ENCODE results near the gene CRACR2B.
A peak's percentile ranks its signal among the peaks of the same experiment; 100 is the strongest.

Gene CRACR2B

DNA sequence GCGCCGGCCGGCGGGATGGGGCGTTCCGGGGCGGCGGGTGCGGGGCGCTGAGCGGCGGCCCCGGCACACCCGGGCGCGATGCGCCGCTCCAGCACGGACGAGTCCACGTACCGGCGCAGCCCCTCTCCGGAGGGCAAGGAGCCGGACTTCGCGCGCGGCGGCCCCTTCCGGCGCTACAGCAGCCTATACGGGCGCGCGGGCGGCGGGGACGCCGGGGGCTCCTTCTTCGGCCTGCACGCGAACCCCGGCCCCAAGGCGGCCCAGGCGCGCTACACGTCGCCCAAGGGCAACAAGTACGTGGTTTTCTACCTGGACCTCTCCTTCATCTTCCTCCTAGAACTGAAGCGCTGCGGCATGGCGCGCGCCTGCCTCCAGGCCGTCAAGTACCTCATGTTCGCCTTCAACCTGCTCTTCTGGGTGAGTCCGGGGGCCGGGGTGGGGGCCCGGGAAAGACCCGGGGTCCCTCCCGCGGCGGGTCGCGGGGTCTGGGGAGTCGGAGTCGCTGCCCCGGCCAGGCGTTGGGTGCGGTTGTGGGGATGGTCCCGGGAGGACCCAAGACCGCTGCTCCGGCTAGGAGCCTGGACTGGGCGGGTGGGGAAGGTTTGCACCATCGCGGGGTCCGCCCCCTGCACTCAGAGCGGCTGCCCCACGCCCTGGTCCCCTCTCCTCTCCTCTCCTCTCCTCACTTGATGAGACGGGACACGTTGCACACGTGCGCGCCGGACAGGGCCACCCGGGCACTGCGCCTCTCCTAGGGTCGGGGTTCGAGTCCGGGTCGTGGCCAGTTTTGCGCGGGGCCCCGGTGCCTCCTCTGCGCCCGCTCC is 22.4 kb downstream of the CRACR2B start:
- peak overlapping the region; percentile 26; the same call in 1 of the 2 replicates for H3K4me3 ChIP-seq (ENCODE audit: low read length)
- no peak for DNase-seq (ENCODE audit: low read depth)
- TF ChIP-seq, protein P1, sequence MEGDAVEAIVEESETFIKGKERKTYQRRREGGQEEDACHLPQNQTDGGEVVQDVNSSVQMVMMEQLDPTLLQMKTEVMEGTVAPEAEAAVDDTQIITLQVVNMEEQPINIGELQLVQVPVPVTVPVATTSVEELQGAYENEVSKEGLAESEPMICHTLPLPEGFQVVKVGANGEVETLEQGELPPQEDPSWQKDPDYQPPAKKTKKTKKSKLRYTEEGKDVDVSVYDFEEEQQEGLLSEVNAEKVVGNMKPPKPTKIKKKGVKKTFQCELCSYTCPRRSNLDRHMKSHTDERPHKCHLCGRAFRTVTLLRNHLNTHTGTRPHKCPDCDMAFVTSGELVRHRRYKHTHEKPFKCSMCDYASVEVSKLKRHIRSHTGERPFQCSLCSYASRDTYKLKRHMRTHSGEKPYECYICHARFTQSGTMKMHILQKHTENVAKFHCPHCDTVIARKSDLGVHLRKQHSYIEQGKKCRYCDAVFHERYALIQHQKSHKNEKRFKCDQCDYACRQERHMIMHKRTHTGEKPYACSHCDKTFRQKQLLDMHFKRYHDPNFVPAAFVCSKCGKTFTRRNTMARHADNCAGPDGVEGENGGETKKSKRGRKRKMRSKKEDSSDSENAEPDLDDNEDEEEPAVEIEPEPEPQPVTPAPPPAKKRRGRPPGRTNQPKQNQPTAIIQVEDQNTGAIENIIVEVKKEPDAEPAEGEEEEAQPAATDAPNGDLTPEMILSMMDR (conservative IDR thresholded peaks at IDR 0.05; ENCODE audit: low read length), result no peak

DNA sequence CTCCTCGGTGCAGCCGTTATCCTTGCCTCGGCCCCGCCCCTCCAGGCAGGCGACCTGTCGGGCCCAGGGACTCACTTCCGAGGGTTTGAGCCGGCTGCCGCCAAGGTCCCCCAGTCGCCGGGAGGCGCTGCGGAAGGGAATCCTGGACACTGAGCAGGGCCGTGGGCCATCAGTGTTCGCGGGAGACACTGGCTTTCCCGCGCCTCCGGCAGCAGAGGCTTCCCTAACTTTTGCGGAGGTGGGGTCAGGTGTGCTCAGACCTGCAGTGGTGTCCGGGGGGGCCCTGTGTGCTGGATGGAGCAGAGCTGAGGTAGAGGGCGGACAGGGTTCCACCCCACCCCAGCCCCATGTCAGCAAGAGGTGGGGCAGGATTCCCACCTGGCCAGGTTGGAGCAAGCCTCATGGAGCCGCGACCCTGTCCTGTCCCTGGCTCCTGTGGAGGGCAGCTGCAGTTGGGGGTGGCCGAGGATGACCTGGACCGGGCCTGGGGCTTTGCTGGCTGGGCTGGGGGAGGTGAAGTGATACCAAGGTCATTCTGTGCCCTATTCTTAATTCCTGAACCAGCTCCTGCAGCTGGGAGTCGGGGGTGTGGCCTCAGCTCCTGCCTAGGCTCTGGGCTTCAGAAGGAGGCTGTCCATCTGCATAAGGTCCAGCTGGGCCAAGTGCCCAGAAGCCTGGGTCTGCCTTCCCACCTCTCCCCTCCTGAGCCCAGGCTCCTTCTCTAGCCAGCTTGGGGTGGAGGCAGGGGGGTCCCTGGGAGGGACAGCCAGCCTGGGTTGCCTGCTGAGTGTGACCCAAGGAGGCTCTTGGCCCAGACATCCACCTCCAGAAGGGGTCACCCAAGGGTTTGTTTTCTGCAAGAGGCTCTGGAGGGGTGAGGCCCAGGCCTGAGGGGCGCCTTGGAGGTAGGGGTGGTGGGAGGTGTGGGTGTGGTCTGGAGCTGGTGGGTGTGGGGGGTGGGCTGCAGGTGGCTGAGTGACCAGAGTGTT is 23.4 kb downstream of the CRACR2B start:
- DNase-seq (ENCODE audit: low read depth), result no peak
- TF ChIP-seq, protein P1 (conservative IDR thresholded peaks at IDR 0.05; ENCODE audit: low read length), result no peak
- H3K4me3 ChIP-seq (ENCODE audit: low read length), result no peak overlapping the region

DNA sequence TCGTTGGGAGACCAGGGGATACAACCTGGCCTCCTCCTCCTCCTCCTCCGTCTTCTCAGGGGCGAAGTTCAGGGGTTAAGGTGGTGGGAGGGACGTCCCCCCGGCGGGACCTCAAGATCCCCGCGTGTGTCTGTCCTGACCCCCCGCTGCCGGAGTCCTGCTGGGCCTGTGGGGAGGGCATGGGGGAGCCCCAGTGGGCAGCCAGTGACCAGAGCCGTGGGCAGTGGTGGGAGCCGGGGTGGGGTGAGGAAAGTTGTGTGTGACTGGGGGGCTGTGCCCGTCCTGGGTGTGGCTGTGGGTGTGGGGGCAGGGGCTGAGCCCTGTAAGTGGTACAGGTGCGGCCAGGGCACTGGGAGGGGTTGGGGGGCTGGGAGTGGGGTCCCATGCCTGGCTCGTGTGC is 25.0 kb downstream of the CRACR2B start:
- no peak overlapping the region for H3K4me3 ChIP-seq (ENCODE audit: low read length)
- TF ChIP-seq, protein P1 (conservative IDR thresholded peaks at IDR 0.05; ENCODE audit: low read length), result no peak
- no peak for DNase-seq (ENCODE audit: low read depth)

DNA sequence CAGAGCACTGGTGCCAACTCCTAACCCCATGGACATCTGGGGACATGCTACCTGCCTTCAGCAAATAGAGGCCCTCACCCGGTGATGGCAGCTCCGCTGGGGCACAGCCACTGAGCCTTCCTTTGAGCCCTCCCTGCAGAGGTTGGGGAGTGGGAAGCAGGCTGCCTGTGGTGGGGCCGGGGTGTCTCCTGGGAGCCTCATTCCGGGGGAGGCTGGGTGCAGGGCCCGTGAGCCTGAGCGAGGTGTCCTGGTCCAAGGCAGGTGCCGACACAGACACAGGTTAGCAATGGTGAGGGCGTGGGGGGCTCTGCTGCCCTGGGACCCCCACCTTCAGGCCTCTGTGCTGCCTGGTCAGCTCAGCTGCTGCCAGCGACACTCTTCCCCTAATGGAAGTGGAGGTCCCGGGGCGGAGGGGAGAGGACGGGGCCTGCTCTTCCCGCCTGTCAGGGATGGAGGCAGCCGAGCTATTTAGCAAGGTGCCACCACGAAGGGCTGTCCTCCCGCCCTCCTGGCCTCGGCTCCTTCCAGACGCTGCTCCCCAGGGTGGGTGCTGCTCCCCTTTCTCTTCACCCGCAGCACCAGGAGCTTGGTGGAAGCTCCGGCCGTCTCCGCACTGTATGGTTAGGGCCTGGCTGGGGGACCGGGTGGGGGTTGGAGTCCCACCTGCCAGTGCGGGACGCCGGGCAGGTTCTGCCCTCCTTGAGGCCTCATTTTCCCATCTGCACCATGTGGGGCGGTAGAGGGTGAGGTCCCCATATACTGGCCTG is 26.1 kb downstream of the CRACR2B start:
- DNase-seq (ENCODE audit: low read depth), result no peak
- TF ChIP-seq, protein P1 (conservative IDR thresholded peaks at IDR 0.05; ENCODE audit: low read length), result no peak
- no peak overlapping the region for H3K4me3 ChIP-seq (ENCODE audit: low read length)

DNA sequence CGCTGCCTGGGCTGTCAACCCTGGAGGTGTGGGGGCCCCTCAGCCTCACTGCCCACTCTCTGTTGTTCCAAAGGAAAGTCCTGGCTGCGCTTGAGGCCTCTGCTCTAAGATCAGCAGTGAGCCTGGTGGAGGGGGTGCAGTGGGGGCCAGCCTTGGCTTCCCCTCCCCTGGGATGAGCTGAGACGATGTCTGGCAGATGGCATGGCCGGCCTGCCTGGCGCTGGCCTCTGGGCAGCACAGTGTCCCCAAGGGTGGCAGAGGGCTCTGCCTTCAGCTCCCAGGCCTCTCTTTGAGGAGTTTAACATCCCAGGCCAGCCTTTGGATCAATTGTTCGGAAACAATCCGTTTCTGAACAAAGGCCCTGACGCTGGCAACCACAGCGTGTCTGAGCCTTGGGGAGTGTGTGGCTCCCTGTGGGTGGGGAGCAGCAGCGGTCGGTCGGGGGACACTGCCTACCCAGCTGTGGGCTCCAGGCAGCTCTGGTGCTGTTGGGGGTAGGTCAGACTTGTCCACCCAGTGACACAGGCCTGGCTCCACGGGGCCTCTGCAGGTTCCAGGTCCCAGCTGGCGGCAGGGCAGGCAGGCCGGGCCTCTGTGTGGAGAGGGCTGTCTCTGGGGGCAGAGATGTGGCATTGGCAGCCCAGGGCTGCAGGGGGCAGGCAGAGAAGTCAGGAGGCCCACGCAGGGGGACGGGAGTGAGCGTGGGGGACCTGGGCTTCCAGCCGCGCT is 27.0 kb downstream of the CRACR2B start:
- no peak overlapping the region for H3K4me3 ChIP-seq (ENCODE audit: low read length)
- no peak for DNase-seq (ENCODE audit: low read depth)
- TF ChIP-seq, protein P1 (conservative IDR thresholded peaks at IDR 0.05; ENCODE audit: low read length), result no peak

DNA sequence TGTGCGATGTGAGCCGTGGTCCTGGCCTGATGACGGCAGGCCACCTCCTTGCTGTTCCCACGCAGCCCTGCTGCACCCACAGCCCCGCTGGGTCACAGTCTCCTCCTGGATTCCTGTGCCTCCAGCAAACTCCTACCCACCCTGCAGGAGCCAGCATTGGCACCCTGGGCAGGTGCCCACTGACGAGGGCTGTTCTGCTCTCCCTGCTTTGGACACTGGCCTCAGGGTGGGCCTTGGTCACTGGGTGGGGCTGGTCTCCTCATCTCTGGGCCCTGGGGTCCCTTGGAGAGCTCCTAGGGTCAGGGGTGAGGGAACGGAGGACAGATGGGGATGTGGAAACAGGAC is 27.6 kb downstream of the CRACR2B start:
- TF ChIP-seq, protein P1 (conservative IDR thresholded peaks at IDR 0.05; ENCODE audit: low read length), result no peak
- no peak for DNase-seq (ENCODE audit: low read depth)
- H3K4me3 ChIP-seq (ENCODE audit: low read length), result no peak overlapping the region
